WTC11 (cell line): ENCODE measurements around the gene GNA12. TPM values are rescaled to one million over a fixed set of nuclear protein-coding genes. Genes with fewer than 3 reads are reported as not detected.
"Not testable (repeated sequence)": the region's sequence is repeated elsewhere in the genome, so short reads cannot be mapped to it uniquely, and the experiment has no call there.

Experiments used
- ATAC-seq: fragments of 200-7000 bp; cut with Tn5 transposase; 2 replicates; pipeline ENCODE4 v1.10.0; 2021; ENCODE audit warnings: mild to moderate bottlenecking, moderate library complexity
- CTCF ChIA-PET: fragments of 300-600 bp; sonication (Branson Sonifier 250); formaldehyde crosslinking; loops from one replicate; lab custom pipeline; 2021; ENCODE audit warnings: antibody characterized with exemption; lab: Charles Lee
- POLR2A ChIA-PET: fragments of 350-600 bp; sonication (Branson Sonifier 250); formaldehyde crosslinking; loops from one replicate; lab custom pipeline; 2021; ENCODE audit warnings: antibody characterized with exemption; lab: Charles Lee
- DNase-seq: peaks from one replicate; pipeline ENCODE4 v3.0.0; 2021; ENCODE audit warnings: low spot score
- H3K27ac Mint-ChIP-seq: 2 replicates; pipeline ENCODE4 v1.8.0; 2021; ENCODE audit warnings: mixed read lengths
- H3K27me3 Mint-ChIP-seq: 2 replicates; pipeline ENCODE4 v1.8.0; 2021; ENCODE audit warnings: low read depth, mild to moderate bottlenecking, moderate library complexity, mixed read lengths
- H3K36me3 Mint-ChIP-seq: 2 replicates; pipeline ENCODE4 v1.8.0; 2021; ENCODE audit warnings: mixed read lengths
- H3K4me1 Mint-ChIP-seq: 2 replicates; pipeline ENCODE4 v1.8.0; 2022; ENCODE audit warnings: mixed read lengths
- H3K4me3 Mint-ChIP-seq: 2 replicates; pipeline ENCODE4 v1.8.0; 2021; ENCODE audit warnings: mild to moderate bottlenecking, moderate library complexity, mixed read lengths
- H3K9me3 Mint-ChIP-seq: 2 replicates; pipeline ENCODE4 v1.8.0; 2021; ENCODE audit warnings: mixed read lengths
- AR ChIP-seq: fragments of 250-450 bp; sonication (Bioruptor Pico); IDR thresholded peaks from 2 replicates; pipeline ENCODE4 v1.9.0; 2021; ENCODE audit warnings: mild to moderate bottlenecking
- ATF6 ChIP-seq: sonication (generic); formaldehyde crosslinking; IDR thresholded peaks from 2 replicates; pipeline ENCODE4 v1.8.1; 2023; ENCODE audit warnings: mild to moderate bottlenecking, missing genetic modification reagents
- FOXJ3 ChIP-seq: sonication (generic); formaldehyde crosslinking; IDR thresholded peaks from 2 replicates; pipeline ENCODE4 v1.9.0; 2021; ENCODE audit warnings: missing genetic modification reagents, mild to moderate bottlenecking, borderline replicate concordance
- FOXK1 ChIP-seq: sonication (generic); formaldehyde crosslinking; IDR thresholded peaks from 2 replicates; pipeline ENCODE4 v1.8.0; 2022; ENCODE audit warnings: mild to moderate bottlenecking, moderate library complexity, missing genetic modification reagents
- HMGXB4 ChIP-seq: sonication (generic); formaldehyde crosslinking; IDR thresholded peaks from 2 replicates; pipeline ENCODE4 v1.8.1; 2023; ENCODE audit warnings: mild to moderate bottlenecking, moderate library complexity, missing genetic modification reagents
- PREB ChIP-seq: sonication (generic); formaldehyde crosslinking; IDR thresholded peaks from 2 replicates; pipeline ENCODE4 v1.8.1; 2022; ENCODE audit warnings: mild to moderate bottlenecking, missing genetic modification reagents, moderate library complexity, borderline replicate concordance
- ZNF121 ChIP-seq: sonication (generic); formaldehyde crosslinking; IDR thresholded peaks from 2 replicates; pipeline ENCODE4 v1.8.0; 2023; ENCODE audit warnings: missing genetic modification reagents
- ZNF232 ChIP-seq: sonication (generic); formaldehyde crosslinking; IDR thresholded peaks from 2 replicates; pipeline ENCODE4 v1.8.0; 2022; ENCODE audit warnings: mild to moderate bottlenecking, missing genetic modification reagents
- ZNF317 ChIP-seq: sonication (generic); formaldehyde crosslinking; IDR thresholded peaks from 2 replicates; pipeline ENCODE4 v1.8.1; 2023; ENCODE audit warnings: low read depth, mild to moderate bottlenecking, moderate library complexity, missing genetic modification reagents, borderline replicate concordance
- ZNF416 ChIP-seq: fragments of 250-450 bp; sonication (Bioruptor Pico); IDR thresholded peaks from 2 replicates; pipeline ENCODE4 v1.9.0; 2021; ENCODE audit warnings: mild to moderate bottlenecking, inconsistent platforms
- total RNA-seq: library from RNA; stranded (reverse); gene quantifications from 3 replicates; pipeline ENCODE4 v1.2.3, GENCODE V29; 2021
- TF ChIP-seq, protein P1 (sequence below): sonication (generic); formaldehyde crosslinking; IDR thresholded peaks from 2 replicates; pipeline ENCODE4 v1.8.1; 2022; ENCODE audit warnings: low read depth, mild to moderate bottlenecking, moderate library complexity, missing genetic modification reagents, borderline replicate concordance
- TF ChIP-seq, protein P2 (sequence below): sonication (generic); formaldehyde crosslinking; IDR thresholded peaks from 2 replicates; pipeline ENCODE4 v1.8.1; 2022; ENCODE audit warnings: mild to moderate bottlenecking, moderate library complexity, missing genetic modification reagents
- TF ChIP-seq, protein P3 (sequence below): sonication (generic); formaldehyde crosslinking; IDR thresholded peaks from 2 replicates; pipeline ENCODE4 v1.8.1; 2022; ENCODE audit warnings: missing genetic modification reagents, borderline replicate concordance

The GNA12 gene
- total RNA-seq, 1 experiment from 2014 or later: 99.6 TPM

- H3K27ac Mint-ChIP-seq: not testable (repeated sequence)
- POLR2A ChIA-PET: interaction anchor here (0.6 kb wide), 1 partner anchor 18 kb away, joined by 4 read pairs; no protein-coding TSS in a partner anchor
These were observed 120.1 kb downstream of the GNA12 start for GRCh38 chr7:2724036-2724435.

DNA sequence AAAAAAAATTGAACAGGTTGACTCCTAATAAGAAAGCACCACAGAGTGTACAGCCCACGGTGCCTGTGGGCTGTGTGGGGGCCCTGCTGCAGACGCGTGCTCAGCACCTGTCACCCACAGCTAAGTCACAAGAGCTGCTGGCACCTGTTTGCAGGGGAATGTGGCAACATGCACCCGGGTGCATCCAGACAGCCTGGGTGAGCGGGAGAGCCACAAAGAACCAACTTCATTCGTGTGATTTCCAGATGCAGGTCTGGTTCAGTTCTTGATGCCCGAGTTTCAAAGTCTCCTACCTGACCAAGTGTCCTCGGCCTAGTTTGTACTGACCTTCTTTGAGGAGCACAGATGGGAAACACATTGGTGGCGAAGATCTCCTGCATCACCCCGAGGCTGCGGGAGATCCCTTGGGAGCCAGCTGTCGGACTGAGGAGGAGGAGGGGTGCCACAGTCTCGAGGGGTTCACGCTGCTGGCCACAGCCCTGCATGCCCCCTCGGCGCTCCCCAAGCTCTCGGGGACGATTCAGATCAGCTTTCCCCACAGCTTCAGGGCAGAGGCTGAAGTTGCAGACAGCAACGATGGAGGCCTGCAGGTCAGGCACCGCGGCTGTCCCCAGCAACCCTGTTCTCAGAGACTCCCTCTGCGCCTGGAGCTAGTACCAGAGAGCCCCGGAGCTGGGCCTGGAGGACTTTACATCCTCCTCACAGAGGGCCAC lies 120.8 kb downstream of the GNA12 start:
- H3K36me3 Mint-ChIP-seq: peaks cover 33% of the 10 kb centered on the region
- H3K4me1 Mint-ChIP-seq: peaks cover 3% of the 10 kb centered on the region; the same call in 1 of the 2 replicates
- H3K4me3 Mint-ChIP-seq: no peak overlapping the region
- no peak for ATAC-seq
- ChIA-PET POLR2A (no interaction called here), CTCF (interaction anchor here (0.6 to 1.9 kb wide), 3 partner anchors 13 to 1432 kb away, joined by 3 to 7 read pairs (median 6); no protein-coding TSS in a partner anchor)
- H3K27me3 Mint-ChIP-seq: no peaks in the 10 kb centered on the region
- no peaks in the 10 kb centered on the region for H3K9me3 Mint-ChIP-seq
- no peak for DNase-seq
- no peak for TF ChIP-seq FOXJ3
- TF ChIP-seq ZNF317 (CRISPR knock-in tag): no peak
- no peak for TF ChIP-seq HMGXB4 (CRISPR knock-in tag)
- TF ChIP-seq, protein P1, sequence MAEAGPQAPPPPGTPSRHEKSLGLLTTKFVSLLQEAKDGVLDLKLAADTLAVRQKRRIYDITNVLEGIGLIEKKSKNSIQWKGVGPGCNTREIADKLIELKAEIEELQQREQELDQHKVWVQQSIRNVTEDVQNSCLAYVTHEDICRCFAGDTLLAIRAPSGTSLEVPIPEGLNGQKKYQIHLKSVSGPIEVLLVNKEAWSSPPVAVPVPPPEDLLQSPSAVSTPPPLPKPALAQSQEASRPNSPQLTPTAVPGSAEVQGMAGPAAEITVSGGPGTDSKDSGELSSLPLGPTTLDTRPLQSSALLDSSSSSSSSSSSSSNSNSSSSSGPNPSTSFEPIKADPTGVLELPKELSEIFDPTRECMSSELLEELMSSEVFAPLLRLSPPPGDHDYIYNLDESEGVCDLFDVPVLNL (CRISPR knock-in tag): no peak
- TF ChIP-seq, protein P2, sequence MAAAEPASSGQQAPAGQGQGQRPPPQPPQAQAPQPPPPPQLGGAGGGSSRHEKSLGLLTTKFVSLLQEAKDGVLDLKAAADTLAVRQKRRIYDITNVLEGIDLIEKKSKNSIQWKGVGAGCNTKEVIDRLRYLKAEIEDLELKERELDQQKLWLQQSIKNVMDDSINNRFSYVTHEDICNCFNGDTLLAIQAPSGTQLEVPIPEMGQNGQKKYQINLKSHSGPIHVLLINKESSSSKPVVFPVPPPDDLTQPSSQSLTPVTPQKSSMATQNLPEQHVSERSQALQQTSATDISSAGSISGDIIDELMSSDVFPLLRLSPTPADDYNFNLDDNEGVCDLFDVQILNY (CRISPR knock-in tag): no peak
- no peak for TF ChIP-seq PREB
- no peak for TF ChIP-seq ATF6 (CRISPR knock-in tag)
- TF ChIP-seq, protein P3, sequence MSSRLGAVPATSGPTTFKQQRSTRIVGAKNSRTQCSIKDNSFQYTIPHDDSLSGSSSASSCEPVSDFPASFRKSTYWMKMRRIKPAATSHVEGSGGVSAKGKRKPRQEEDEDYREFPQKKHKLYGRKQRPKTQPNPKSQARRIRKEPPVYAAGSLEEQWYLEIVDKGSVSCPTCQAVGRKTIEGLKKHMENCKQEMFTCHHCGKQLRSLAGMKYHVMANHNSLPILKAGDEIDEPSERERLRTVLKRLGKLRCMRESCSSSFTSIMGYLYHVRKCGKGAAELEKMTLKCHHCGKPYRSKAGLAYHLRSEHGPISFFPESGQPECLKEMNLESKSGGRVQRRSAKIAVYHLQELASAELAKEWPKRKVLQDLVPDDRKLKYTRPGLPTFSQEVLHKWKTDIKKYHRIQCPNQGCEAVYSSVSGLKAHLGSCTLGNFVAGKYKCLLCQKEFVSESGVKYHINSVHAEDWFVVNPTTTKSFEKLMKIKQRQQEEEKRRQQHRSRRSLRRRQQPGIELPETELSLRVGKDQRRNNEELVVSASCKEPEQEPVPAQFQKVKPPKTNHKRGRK: no peak
- no peak for TF ChIP-seq FOXK1
- TF ChIP-seq ZNF416 (CRISPR knock-in tag): no peak
- no peak for TF ChIP-seq ZNF232
- no peak overlapping the region for H3K27ac Mint-ChIP-seq

More at GRCh38 chr7:2724036-2724435, 120.1 kb downstream of the GNA12 start:
- not testable (repeated sequence) for ATAC-seq, H3K27me3 Mint-ChIP-seq, H3K4me1 Mint-ChIP-seq, H3K9me3 Mint-ChIP-seq, H3K4me3 Mint-ChIP-seq
- DNase-seq: peak; percentile 7
- peaks cover 30% of the 10 kb centered on the region for H3K36me3 Mint-ChIP-seq
- CTCF ChIA-PET: interaction anchor here (0.6 to 1.9 kb wide), 4 partner anchors 14 to 1433 kb away, joined by 3 to 7 read pairs (median 4); no protein-coding TSS in a partner anchor

GRCh38 chr7:2722591-2722990 lies 121.5 kb downstream of the GNA12 start:
- Mint-ChIP-seq H3K27me3 (no peaks in the 10 kb centered on the region), H3K9me3 (no peaks in the 10 kb centered on the region), H3K4me1 (peaks cover 3% of the 10 kb centered on the region; the same call in 1 of the 2 replicates), H3K36me3 (peaks cover 36% of the 10 kb centered on the region), H3K27ac (no peak overlapping the region), H3K4me3 (no peak overlapping the region)
- CTCF ChIA-PET: interaction anchor here (1.9 kb wide), 1 partner anchor 13 kb away, joined by 7 read pairs; no protein-coding TSS in a partner anchor
- POLR2A ChIA-PET: no interaction called here
- TF ChIP-seq AR (CRISPR knock-in tag): no peak
- TF ChIP-seq ZNF121 (CRISPR knock-in tag): peak; percentile 67; the same call in 1 of the 2 replicates
- no peak for ATAC-seq
- DNase-seq: no peak
